ENCODE results near the gene WDR35.

Gene WDR35

GRCh38 chr2:19876751-19877150 is 113.2 kb downstream of the WDR35 start:
- no peak for TF ChIP-seq CTCF (IDR thresholded peaks at IDR 0.05; ENCODE audit: extremely low read depth, insufficient read depth, missing control alignments)
- in situ Hi-C loops (cut with MboI; ENCODE audit: low pct_unique_long_range_greater_than_20kb, low sequenced_read_pairs, unreplicated experiment) = no loop called here
- DNase-seq (ENCODE audit: low spot score) = no peak

- no peak for DNase-seq (ENCODE audit: low spot score)
- in situ Hi-C loops (cut with MboI; ENCODE audit: low pct_unique_long_range_greater_than_20kb, low sequenced_read_pairs, unreplicated experiment) = no loop called here
- TF ChIP-seq CTCF (IDR thresholded peaks at IDR 0.05; ENCODE audit: extremely low read depth, insufficient read depth, missing control alignments) = no peak
Measured at GRCh38 chr2:19875280-19875679, 114.6 kb downstream of the WDR35 start.

- no peak for DNase-seq (ENCODE audit: low spot score)
- in situ Hi-C loops (cut with MboI; ENCODE audit: low pct_unique_long_range_greater_than_20kb, low sequenced_read_pairs, unreplicated experiment) = loop anchor here (25.0 kb wide), 2 partner anchors 1112 to 1362 kb away; no protein-coding TSS in a partner anchor
- no peak for TF ChIP-seq CTCF (IDR thresholded peaks at IDR 0.05; ENCODE audit: extremely low read depth, insufficient read depth, missing control alignments)
Measured at GRCh38 chr2:19874726-19875125, 115.2 kb downstream of the WDR35 start.

GRCh38 chr2:19873014-19873413 is 116.9 kb downstream of the WDR35 start:
- no peak for TF ChIP-seq CTCF (IDR thresholded peaks at IDR 0.05; ENCODE audit: extremely low read depth, insufficient read depth, missing control alignments)
- in situ Hi-C loops (cut with MboI; ENCODE audit: low pct_unique_long_range_greater_than_20kb, low sequenced_read_pairs, unreplicated experiment) = loop anchor here (25.0 kb wide), 2 partner anchors 1111 to 1361 kb away; no protein-coding TSS in a partner anchor
- DNase-seq (ENCODE audit: low spot score) = no peak

- DNase-seq (ENCODE audit: low spot score) = no peak
- in situ Hi-C loops (cut with MboI; ENCODE audit: low pct_unique_long_range_greater_than_20kb, low sequenced_read_pairs, unreplicated experiment) = loop anchor here (25.0 kb wide), 2 partner anchors 1110 to 1360 kb away; no protein-coding TSS in a partner anchor
- TF ChIP-seq CTCF (IDR thresholded peaks at IDR 0.05; ENCODE audit: extremely low read depth, insufficient read depth, missing control alignments) = no peak
Measured at GRCh38 chr2:19872302-19872701, 117.6 kb downstream of the WDR35 start.

GRCh38 chr2:19871836-19872235 is 118.1 kb downstream of the WDR35 start:
- no peak for DNase-seq (ENCODE audit: low spot score)
- no peak for TF ChIP-seq CTCF (IDR thresholded peaks at IDR 0.05; ENCODE audit: extremely low read depth, insufficient read depth, missing control alignments)
- in situ Hi-C loops (cut with MboI; ENCODE audit: low pct_unique_long_range_greater_than_20kb, low sequenced_read_pairs, unreplicated experiment) = loop anchor here (25.0 kb wide), 2 partner anchors 1110 to 1360 kb away; no protein-coding TSS in a partner anchor

Data from GM13977 (cell line).